Spleen (tissue), 7 donors: ENCODE results near the gene SEMA3E.

Experiments
- CTCF ChIP-seq, 11 experiments: fragments of 200-600 bp in 7 of 11; fragments of 450-650 bp in 4 of 11; sonication (generic) in 4 of 11; IDR thresholded peaks in 8 of 11; conservative IDR thresholded peaks in 3 of 11; 1 replicate in 7 of 11; 2 replicates in 4 of 11; pipeline versions ENCODE4 v1.4.0 to v1.8.0; 2016 to 2021; ENCODE audit warnings: antibody characterized with exemption in 11 of 11, inconsistent platforms in 4 of 11, mild to moderate bottlenecking in 1 of 11
- POLR2A ChIP-seq, 3 donors: fragments of 450-650 bp; IDR thresholded peaks; one replicate each; pipeline ENCODE4 v1.5.1; 2017; ENCODE audit warnings: antibody characterized with exemption in 3 of 3, mild to moderate bottlenecking in 1 of 3
- donor health status: DM: no; HTN: no; CAD: no; lungs with moderate emphysema.
- donor health status: DM: no; HTN: no; CAD: no.
- donor health status: DM: no; HTN: no; CAD: no.

GRCh38 chr7:83359108-83359507 is 289.8 kb downstream of the SEMA3E start:
- no peak for TF ChIP-seq CTCF (IDR thresholded peaks at IDR 0.05 in 8 of 11, conservative IDR thresholded peaks at IDR 0.05 in 3 of 11)
- no peak for TF ChIP-seq POLR2A (IDR thresholded peaks at IDR 0.05)
